RKO (cell line): ENCODE data around the gene ARMC6.
"Not testable (repeated sequence)": the region's sequence is repeated elsewhere in the genome, so short reads cannot be mapped to it uniquely, and the experiment has no call there.

Source experiments
- DNase-seq: peaks from one replicate; pipeline ENCODE4 v3.0.0-alpha.2; 2016; ENCODE audit warnings: low spot score

ARMC6 gene

GRCh38 chr19:19074196-19074882 lies 40.9 kb downstream of the ARMC6 start:
- DNase-seq, result no peak

- DNase-seq, result no peak
Measured at GRCh38 chr19:19075126-19075525, 41.7 kb downstream of the ARMC6 start.

- no peak for DNase-seq
Measured at GRCh38 chr19:19076476-19076875, 43.1 kb downstream of the ARMC6 start.

- no peak for DNase-seq
Measured at GRCh38 chr19:19077103-19077502, 43.7 kb downstream of the ARMC6 start.

GRCh38 chr19:19078801-19079200 lies 45.4 kb downstream of the ARMC6 start:
- no peak for DNase-seq

- DNase-seq, result no peak
Measured at GRCh38 chr19:19079571-19079970, 46.2 kb downstream of the ARMC6 start.

- no peak for DNase-seq
Measured at GRCh38 chr19:19081642-19082151, 48.3 kb downstream of the ARMC6 start.

GRCh38 chr19:19083413-19084178 lies 50.2 kb downstream of the ARMC6 start:
- no peak for DNase-seq

GRCh38 chr19:19087676-19088075 lies 54.3 kb downstream of the ARMC6 start:
- DNase-seq, result no peak

- no peak for DNase-seq
Measured at GRCh38 chr19:19094513-19094912, 61.1 kb downstream of the ARMC6 start.

- no peak for DNase-seq
Measured at GRCh38 chr19:19095691-19096090, 62.3 kb downstream of the ARMC6 start.

GRCh38 chr19:19096641-19097627 lies 63.5 kb downstream of the ARMC6 start:
- no peak for DNase-seq

- no peak for DNase-seq
Measured at GRCh38 chr19:19098084-19098702, 64.8 kb downstream of the ARMC6 start.

GRCh38 chr19:19098703-19099632 lies 65.6 kb downstream of the ARMC6 start:
- DNase-seq, result no peak

GRCh38 chr19:19101540-19101939 lies 68.1 kb downstream of the ARMC6 start:
- no peak for DNase-seq

- not testable (repeated sequence) for DNase-seq
Measured at GRCh38 chr19:19102566-19102965, 69.2 kb downstream of the ARMC6 start.

- DNase-seq, result no peak
Measured at GRCh38 chr19:19103167-19103566, 69.8 kb downstream of the ARMC6 start.

- no peak for DNase-seq
Measured at GRCh38 chr19:19105365-19106055, 72.1 kb downstream of the ARMC6 start.

GRCh38 chr19:19106056-19106551 lies 72.7 kb downstream of the ARMC6 start:
- DNase-seq, result no peak

- not testable (repeated sequence) for DNase-seq
Measured at GRCh38 chr19:19106938-19107337, 73.5 kb downstream of the ARMC6 start.
